ENCODE measurements around the gene IFNLR1. TPM values are rescaled to one million over a fixed set of nuclear protein-coding genes. Genes with fewer than 3 reads are reported as not detected.
A peak's percentile ranks its signal among the peaks of the same experiment; 100 is the strongest.

Gene IFNLR1
- total RNA-seq, 1 experiment from 2014 or later, result 2.6 TPM

DNA sequence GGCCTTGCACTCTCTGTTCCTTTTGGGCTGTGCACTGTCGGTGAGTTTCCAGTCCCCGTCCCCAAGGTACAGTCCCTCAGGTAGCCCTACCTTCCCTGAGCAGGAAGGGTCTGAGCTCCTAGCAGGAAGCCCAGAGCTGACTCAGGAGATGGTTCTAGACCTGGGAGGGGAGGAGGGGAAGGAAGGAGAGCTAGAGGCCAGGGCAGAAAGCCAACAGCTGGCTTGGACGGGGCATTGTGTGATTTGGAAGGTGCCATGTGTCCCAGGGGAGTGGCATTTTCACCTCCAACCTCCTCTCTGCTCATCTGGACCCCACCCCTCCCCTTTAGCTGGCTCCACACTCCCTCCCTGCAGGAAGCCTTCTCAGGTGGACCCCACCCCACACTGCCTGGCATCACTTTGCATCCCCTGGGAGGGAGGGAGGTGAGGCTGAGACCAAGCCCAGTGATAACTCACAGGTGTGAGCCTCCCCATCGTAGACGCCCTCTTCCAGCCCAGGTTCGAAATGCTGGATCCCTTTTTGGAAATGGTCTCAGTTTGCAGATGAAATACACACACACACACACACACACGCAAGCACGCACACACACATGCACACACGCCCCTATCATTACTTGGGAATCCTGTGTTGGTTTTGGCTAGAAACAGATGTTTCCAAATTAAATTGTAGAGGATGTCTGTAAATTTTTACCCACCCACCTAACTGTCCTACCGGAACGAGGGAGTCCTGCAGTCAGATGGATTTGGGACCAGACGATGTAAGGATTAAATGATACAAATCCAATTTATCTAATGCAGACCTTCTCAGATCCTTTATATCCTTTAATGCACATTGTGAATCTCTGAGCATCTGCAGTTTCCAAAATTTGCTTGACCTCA lies 19.7 kb upstream of the IFNLR1 start:
- no peak for DNase-seq (ENCODE audit: extremely low read depth, low read depth)

DNA sequence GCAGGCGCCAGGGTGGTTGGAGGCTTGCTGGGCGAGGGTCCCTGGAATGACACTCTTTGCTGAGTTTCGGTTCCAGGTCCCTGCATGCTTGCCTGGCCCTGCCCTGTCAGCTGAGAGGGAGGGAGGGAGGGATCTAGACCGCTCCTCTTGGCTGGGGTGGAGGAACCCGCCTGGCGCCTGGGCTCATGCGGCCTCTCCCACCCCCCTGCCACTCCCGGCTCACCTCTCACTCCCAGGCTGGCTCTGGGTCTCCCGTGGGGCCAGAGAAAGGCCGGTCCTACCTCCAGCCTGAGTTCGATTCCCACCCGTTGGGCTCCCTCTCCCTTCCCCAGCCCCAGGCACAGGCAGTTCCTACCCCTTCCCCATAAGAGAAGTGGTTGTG lies 19.0 kb upstream of the IFNLR1 start:
- no peak for DNase-seq (ENCODE audit: extremely low read depth, low read depth)

DNA sequence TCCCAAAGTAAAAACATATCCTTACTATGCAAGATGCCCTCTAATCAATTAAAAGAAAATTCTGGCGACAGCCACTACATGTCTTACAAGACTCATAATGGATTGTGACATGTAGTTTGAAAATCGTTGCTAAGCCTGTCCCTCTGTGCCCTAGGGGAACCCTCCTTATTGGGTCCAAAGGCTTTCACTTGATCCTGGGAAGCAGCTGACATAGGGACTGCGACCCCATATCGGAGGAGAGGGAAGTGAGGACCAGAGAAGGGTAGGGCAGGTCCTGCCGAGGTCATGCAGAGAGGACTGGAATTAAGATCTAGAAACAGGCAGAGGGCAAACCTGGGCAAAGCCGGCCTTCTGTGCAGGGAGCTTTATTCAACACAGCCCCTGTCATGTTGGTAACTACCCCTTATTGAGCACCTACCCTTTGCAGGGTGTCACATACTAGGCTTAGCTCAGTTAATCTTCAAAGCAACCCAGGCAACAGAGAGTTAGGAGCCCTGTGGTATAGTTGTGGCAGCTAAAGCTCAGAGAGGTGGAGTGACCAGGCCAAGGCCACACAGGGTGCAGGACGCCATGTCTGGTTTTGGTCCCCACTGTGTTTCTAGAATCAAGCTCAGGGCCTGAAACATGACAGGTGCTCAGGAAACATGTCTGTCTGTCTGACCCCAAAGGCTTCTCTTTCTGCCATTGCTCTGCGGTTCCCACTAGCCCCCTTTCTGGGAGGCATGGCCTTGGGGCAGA lies 18.4 kb upstream of the IFNLR1 start:
- DNase-seq (ENCODE audit: extremely low read depth, low read depth), result no peak

DNA sequence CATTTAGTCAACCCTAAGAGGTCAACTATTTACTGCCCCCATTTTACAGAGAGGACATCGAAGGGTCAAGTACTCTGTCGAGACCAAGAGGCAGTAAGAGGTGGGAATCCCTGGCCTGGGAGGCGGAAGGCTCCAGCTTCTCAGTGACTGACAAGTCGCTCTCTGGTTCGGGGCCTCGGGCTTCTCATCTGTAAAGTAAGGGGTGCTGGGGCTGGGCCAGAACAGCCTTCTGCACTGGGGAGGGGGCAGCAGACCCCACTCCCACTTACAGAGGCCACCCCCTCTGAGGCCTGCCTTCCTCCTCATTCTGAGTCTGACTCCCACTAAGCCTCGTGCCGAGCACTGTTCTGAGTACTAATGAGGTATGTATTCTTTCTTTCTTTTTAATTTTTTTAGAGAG lies 17.0 kb upstream of the IFNLR1 start:
- no peak for DNase-seq (ENCODE audit: extremely low read depth, low read depth)

DNA sequence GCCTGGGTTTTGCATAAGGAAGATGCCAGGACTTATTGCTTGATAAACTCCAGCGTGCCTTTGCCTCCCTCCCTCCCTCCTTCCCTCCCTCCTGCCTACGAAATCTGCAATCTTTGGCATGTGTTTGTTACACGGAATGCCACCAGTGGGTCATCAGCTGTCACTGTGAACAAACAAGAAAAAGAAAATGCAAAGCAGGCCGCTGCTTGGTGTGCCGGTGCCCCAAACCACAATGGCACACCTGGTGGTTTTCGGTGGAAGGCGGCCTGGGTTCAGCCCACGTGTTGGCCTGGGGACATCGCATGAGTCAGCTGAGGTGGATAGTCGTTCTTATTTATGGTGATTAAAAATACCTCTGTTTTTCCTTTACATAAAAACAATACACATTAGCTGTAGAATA lies 16.3 kb upstream of the IFNLR1 start:
- no peak for DNase-seq (ENCODE audit: extremely low read depth, low read depth)

DNA sequence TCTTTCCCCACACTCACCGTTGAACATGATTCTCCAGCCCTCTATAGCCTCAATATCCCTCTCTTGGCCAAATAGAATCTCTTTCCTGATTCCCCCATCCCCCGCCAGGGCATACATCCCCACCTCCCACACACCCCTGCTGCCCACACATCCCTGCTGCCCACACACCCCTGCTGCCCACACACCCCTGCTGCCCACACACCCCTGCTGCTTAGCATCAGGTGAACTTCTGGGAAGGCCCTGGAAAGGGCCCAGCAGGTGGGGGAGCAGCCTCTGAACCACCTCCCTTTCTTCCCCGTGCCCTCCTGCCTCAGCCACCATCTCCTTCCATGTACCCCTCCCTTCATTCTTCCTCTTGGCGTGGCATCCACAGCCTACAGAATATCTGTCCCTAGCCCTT lies 15.9 kb upstream of the IFNLR1 start:
- DNase-seq (ENCODE audit: extremely low read depth, low read depth), result no peak

DNA sequence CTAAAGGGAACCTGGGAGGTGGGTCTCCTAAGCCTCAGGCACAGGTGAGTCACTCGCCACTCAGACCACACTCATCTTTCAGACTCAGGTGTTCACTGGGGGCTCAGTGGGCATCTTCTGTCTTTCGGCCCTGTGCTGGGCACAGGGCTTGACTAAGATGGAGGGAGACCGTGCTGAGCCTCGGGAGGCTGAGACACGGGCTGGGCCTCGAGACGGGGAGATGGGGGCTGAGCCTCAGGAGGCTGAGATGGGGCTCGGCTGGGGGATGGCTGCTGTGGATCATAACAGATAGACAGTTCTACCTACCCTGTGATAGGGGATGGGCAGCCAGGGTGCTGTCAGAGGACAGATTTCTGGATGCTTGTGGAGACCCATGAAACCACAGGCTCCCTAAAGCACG lies 15.5 kb upstream of the IFNLR1 start:
- DNase-seq (ENCODE audit: extremely low read depth, low read depth), result no peak

DNA sequence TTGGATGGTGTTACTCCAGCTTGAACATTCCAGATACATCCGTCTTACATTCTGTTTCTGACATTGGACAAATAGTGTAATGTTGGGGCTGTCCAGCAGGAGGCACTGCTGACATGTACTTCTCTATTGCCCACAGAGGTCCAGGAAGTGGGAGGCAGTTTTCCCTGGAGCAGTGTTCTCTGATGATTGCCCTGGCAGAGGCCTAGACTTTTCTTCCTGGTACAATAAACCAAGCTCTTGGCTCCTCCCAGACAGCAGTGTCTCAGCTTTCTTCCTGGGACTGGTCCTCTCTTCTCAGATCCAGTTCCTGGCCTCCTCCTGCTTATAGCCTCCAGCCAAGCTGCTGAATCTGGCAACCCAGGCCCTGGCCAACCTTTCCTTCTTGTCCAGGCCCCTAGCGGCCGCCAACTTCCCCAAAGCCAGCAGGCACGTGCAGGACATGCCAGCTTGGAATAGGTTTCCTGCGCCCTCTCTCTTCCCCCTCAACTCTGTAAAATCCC lies 14.9 kb upstream of the IFNLR1 start:
- DNase-seq (ENCODE audit: extremely low read depth, low read depth), result peak; percentile 89

DNA sequence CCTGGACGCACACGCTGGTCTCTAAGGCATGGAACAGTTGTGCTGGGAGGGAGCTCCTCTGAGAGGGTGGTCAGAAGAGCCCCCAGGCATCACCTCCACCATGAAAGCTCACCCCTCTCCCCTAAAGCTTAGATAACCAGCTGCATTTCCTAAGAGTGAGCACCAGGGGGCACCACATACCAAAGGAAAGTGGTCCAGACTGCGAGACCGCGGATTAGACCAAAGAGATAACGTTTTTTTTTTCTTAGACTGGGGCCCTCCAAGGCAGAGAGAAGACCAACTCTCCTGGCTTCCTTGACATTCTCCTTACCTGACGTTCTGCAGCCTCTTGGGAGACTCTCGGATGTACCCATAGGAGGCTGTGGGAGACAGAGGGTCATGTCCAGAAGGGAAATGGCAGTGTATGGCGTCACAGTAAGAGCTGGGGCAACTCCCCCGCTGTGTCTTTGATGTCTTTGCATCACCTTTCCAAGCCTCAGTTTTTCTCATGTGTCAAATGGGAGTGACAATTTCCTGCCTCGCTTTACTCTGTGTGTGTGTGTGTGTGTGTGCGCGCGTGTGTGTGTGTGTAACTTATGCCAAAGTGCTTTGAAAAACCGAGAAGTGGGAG lies 12.3 kb upstream of the IFNLR1 start:
- DNase-seq (ENCODE audit: extremely low read depth, low read depth), result peak; percentile 67

DNA sequence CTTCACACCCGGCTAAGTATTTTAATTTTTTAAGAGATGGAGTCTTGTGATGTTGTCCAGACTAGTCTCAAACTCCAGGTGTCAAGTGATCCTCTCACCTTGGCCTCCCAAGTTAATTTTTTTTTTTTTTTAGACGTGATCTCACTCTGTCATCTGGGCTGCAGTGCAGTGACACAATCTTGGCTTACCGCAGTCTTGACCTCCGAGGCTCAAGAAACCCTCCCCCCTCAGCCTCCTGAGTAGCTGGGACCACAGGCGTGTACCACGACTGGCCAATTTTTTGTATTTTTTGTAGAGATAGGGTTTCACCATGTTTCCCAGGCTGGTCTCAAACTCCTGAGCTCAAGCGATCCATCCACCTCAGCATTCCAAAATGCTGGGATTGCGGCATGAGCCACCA lies 11.7 kb upstream of the IFNLR1 start:
- no peak for DNase-seq (ENCODE audit: extremely low read depth, low read depth)

DNA sequence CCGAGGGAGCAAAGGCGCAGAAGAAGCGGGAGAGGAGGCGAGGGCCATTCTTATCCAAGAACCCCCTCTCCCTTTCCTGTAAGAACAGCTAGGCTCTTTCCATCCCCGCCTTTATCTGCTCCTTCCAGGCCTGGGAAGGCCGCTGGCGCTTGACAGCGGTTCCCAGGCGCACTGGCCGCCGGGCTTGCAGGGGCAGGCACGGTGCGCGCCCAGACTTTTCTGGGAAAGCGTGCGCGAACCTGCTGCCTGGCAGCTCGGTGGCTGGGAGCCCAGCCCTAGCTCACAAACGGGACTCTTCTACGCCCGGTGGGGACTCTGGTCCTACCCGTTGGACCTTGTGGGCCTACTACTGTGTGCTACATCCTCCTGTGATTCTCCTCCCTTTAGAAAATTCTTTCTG lies 8.8 kb upstream of the IFNLR1 start:
- DNase-seq (ENCODE audit: extremely low read depth, low read depth), result no peak

DNA sequence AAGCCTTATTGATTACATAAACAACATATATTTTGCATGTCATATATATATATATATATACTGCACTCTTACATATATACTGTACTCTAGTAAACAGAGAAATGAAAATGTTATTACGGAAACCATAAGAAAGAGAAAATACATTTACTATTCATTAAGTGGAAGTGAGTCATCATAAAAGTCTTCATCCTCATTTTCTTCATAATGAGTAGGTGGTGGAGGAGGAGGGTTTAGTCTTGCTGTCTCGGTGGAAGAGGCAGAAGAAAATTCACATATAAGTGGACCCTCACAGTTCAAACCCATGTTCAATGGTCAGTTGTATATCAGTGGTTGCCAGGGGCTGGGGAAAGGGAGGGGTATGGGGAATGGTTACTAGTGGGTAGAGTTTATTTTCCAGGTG lies 8.0 kb upstream of the IFNLR1 start:
- DNase-seq (ENCODE audit: extremely low read depth, low read depth), result no peak

DNA sequence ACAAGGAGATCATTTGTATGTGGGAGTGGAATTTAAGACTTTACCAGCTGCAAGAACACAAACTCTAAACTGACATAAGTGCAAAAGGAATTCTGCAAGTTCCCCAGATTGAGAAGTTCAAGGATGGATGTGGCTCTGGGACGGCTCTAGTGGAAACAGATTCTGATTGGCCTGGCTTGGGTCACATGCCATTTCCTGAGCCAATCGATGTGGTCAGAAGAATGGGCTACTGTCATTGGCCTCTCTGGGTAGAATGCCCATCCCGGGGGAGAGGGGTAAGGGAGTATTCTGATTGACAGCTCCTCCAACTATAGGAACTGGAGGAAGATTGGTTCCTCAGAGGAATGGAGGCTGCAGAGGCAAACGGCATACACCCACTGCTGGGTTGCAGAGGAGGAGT lies 6.0 kb upstream of the IFNLR1 start:
- DNase-seq (ENCODE audit: extremely low read depth, low read depth), result peak; percentile 46

DNA sequence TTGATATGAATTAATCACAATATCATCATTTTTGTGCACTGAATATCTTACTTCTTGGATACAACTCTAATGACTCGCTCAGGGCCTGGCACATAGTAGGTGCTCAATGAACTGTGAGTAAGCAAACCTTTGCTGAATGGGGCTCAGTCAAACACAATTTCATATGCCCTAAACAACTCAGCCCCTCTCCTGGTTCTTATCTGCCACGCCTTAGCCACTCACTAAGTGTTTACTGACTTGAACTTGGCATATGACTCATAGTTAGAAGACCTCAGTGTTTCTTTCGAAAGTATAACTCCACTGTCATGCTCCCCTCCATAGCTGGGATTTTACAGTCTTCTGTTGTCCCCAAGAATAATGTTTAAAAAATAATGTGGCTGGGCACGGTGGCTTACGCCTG lies 4.8 kb upstream of the IFNLR1 start:
- DNase-seq (ENCODE audit: extremely low read depth, low read depth), result peak; percentile 66

DNA sequence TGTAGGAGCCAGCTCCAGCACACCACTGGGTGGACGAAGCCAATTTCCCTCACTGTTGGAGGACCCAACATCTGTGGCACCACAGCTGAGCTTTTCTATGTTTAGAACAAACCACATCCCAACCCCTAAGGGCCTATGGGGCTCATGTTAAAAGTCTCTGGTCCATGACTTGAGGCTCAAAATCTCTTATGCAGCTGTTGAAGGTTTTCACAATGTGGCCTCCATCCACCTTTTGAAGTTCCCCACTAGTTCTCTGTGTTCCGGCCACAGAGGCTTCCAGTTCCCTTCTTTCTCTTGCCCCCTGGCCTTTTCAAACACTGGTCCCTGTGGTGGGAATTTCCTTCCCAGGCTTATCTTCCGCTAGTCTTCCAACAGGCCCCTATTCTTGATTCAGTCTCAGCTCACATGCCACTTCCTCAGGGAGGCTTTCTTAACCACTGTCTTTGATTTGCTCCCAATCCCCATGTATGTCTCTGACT lies 3.9 kb upstream of the IFNLR1 start:
- DNase-seq (ENCODE audit: extremely low read depth, low read depth), result no peak

DNA sequence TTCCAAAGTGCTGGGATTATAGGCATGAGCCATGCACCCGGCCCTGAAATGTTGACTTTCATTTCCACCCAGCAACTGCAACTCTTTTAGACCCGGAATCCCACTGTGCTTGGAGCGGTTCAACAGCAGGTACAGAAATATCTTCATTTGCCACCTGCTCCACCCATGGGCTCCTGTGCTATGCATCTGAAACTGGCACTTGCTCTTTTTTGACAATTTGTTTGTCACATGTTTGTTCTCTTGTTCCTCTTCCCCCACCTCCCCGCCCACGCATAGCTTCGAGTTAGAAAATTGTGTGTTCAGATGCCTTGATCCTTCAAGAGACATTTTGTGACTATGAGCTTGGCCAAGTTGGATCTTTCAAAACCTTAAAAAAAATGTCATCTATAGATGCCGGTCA lies 2.4 kb upstream of the IFNLR1 start:
- DNase-seq (ENCODE audit: extremely low read depth, low read depth), result no peak

DNA sequence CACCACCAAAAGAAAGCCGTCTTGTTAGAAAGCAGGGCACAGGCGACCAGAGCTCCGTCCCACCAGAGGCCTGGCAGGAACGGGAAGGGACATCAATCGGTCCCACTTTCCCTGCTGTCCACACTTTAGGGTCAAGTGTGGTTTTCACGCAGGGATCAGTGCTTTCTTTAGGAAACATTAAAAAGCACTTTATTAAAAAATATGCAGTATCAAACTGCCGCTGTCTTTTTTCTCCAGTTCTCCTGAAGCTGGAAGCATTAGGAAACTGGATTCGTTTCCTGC lies 437 bp downstream of the IFNLR1 start:
- no peak for DNase-seq (ENCODE audit: extremely low read depth, low read depth)

DNA sequence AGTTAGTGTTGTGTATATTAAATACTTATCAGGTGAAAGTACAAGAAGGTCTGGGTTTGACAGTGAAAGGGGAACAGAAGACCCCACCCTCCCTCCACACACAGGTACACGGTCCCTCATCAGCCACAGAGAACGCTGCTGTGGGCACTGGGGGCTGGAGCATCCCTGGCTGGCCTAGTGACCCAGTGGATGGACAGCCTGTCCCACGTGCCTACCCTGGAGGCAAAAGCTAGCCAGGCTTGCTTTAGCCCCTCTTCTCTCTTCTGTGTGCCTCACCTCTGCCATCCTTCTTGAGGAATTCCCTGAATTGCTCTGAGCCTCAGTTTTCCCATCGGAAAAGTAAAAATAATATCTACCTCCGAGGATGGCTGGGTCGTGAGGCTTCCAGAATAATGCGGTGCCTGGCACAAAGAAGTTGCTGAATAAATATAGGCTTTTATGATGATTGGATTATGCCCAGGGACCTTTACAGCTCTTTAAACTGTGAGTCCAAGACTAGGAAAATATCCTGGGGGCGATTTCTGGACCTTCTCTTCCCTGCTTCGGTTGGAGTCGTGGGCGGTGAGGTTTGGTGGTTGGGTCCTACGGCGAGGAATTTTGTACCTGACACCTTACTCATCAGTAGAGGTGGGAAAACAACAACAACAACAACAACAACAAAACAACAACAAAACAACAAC lies 918 bp downstream of the IFNLR1 start:
- DNase-seq (ENCODE audit: extremely low read depth, low read depth), result no peak

DNA sequence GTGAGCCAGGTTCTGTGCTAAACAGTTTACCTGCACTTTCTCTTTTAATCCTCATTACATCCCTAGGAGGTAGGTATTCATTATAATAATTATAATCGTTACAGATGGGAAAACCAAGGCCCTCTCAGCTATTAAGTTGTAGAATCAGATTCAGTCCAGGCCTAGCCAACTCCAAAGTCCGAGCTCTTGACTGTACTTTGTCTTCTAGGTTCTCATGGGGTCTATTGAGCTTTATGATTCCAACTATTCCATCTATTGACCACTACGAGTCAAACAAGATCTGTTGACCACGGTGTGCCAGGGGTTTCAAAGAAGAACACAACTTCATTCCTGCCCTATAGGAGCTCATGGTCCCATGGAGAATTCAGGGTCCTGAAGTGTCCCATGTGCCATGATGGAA lies 2.0 kb downstream of the IFNLR1 start:
- DNase-seq (ENCODE audit: extremely low read depth, low read depth), result no peak

DNA sequence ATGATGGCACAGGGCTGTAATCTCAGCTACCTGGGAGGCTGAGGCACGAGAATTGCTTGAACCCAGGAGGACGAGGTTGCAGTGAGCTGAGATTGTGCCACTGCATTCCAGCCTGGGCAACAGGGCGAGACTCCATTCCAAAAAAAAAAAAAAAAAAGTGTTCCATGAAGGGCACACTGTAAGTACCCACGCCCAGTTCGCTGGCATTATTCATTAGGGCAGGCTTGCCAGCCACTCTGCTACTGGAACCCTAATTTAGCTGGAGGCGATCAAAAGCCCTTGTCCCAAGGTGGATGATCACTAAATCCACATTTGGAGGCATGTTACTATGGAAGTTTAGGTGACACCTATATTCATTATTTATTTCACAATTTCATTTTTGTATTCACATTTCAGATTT lies 5.0 kb downstream of the IFNLR1 start:
- DNase-seq (ENCODE audit: extremely low read depth, low read depth), result no peak

DNA sequence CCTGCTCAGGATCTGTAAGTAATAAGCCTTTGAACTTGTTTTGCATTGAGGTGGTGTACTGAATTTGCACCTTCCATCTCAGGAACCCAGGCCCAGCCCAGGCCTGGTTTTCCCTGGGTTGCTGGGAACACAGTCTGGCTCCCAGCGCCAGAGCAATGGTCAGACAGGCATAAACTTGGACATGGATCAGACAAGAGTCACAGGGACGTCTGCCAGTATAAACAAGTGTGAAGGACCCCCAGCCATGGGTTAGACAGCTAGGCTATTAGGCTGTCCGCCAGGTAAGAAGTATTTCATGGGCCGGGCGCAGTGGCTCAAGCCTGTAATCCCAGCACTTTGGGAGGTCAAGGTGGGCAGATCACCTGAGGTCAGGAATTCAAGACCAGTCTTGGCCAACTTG lies 5.5 kb downstream of the IFNLR1 start:
- DNase-seq (ENCODE audit: extremely low read depth, low read depth), result no peak

Data from NCI-H460 (cell line).